ENCODE results near the gene TSPAN5.

- TF ChIP-seq RAD21 (CRISPR knock-in tag; conservative IDR thresholded peaks at IDR 0.05 in 1 of 2, IDR thresholded peaks at IDR 0.05 in 1 of 2) (no peak), POLR2AphosphoS5 (IDR thresholded peaks at IDR 0.05; ENCODE audit: control insufficient read depth, insufficient read depth, low read depth, low read length) (no peak), PCBP1 (IDR thresholded peaks at IDR 0.05; ENCODE audit: low read depth, low read length, poor library complexity, severe bottlenecking) (no peak)
Measured at GRCh38 chr4:98586291-98586961, 72.0 kb downstream of the TSPAN5 start.

Data from K562 (cell line).